ENCODE measurements around the gene OR5K1.

DNA sequence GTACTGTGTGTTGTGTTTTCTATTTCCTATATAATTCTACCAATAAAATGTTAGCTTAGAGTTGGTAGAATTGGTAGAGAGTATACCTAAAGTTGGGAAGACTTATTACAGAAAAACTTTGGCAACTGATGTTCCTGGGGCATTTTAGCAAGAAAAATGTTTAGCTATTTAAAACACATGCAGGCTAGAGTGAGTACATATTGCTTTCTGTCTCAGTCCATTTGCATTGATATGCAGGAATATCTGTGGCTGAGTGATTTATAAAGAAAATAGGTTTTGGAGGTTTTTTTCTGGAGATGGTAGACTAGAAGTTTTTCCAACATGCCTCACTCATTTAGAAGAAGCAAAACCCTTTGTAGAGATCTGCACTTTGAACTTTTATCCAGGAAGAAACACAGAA is 30.4 kb upstream of the OR5K1 start:
- TF ChIP-seq, protein P1, sequence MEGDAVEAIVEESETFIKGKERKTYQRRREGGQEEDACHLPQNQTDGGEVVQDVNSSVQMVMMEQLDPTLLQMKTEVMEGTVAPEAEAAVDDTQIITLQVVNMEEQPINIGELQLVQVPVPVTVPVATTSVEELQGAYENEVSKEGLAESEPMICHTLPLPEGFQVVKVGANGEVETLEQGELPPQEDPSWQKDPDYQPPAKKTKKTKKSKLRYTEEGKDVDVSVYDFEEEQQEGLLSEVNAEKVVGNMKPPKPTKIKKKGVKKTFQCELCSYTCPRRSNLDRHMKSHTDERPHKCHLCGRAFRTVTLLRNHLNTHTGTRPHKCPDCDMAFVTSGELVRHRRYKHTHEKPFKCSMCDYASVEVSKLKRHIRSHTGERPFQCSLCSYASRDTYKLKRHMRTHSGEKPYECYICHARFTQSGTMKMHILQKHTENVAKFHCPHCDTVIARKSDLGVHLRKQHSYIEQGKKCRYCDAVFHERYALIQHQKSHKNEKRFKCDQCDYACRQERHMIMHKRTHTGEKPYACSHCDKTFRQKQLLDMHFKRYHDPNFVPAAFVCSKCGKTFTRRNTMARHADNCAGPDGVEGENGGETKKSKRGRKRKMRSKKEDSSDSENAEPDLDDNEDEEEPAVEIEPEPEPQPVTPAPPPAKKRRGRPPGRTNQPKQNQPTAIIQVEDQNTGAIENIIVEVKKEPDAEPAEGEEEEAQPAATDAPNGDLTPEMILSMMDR (IDR thresholded peaks at IDR 0.05) = no peak
- no peak for TF ChIP-seq POLR2A (IDR thresholded peaks at IDR 0.05)
